Common myeloid progenitor, CD34-positive (primary cell): ENCODE measurements around the gene SLC6A17.

Experiments
- CTCF ChIA-PET: fragments of 350-600 bp; sonication (Branson Sonifier 250); formaldehyde crosslinking; loops from one replicate; lab custom pipeline; 2021; ENCODE audit warnings: antibody characterized with exemption; lab: Charles Lee
- POLR2A ChIA-PET: fragments of 350-600 bp; sonication (Branson Sonifier 250); formaldehyde crosslinking; loops from one replicate; lab custom pipeline; 2021; ENCODE audit warnings: antibody characterized with exemption; lab: Charles Lee
- DNase-seq, 3 donors: peaks; one replicate each; pipeline versions ENCODE4 v3.0.0 to v3.0.0-alpha.2; 2013
- H3K27ac ChIP-seq, 2 experiments: 1 replicate in 1 of 2; 2 replicates in 1 of 2; pipeline ENCODE4 v1.7.0; 2013; ENCODE audit warnings: inconsistent platforms in 2 of 2, low read length in 2 of 2, mild to moderate bottlenecking in 2 of 2, low read depth in 1 of 2, moderate library complexity in 1 of 2; ENCODE audit not compliant: severe bottlenecking in 2 of 2, insufficient read depth in 1 of 2, poor library complexity in 1 of 2
- H3K27me3 ChIP-seq, 5 experiments: replicated peaks in 2 of 5; 1 replicate in 3 of 5; 2 replicates in 2 of 5; pipeline versions ENCODE4 v1.6.1 to v1.7.0; 2013; ENCODE audit warnings: low read length in 4 of 5, mild to moderate bottlenecking in 2 of 5, moderate library complexity in 2 of 5, inconsistent platforms in 1 of 5; ENCODE audit not compliant: insufficient read depth in 5 of 5, control insufficient read depth in 4 of 5
- H3K36me3 ChIP-seq, 4 experiments: 1 replicate in 2 of 4; 2 replicates in 2 of 4; pipeline versions ENCODE4 v1.6.1 to v1.7.0; 2013; ENCODE audit warnings: low read length in 3 of 4, control low read depth in 1 of 4, mild to moderate bottlenecking in 1 of 4; ENCODE audit not compliant: control insufficient read depth in 4 of 4, insufficient read depth in 4 of 4
- H3K4me1 ChIP-seq, 4 experiments: 1 replicate in 3 of 4; 2 replicates in 1 of 4; pipeline versions ENCODE4 v1.6.1 to v1.7.1; 2013; ENCODE audit warnings: low read length in 3 of 4, mild to moderate bottlenecking in 3 of 4, control low read depth in 1 of 4, inconsistent platforms in 1 of 4, moderate library complexity in 1 of 4; ENCODE audit not compliant: control insufficient read depth in 4 of 4, insufficient read depth in 4 of 4; ENCODE audit errors: control extremely low read depth in 1 of 4
- H3K4me3 ChIP-seq, 7 experiments: 1 replicate in 4 of 7; 2 replicates in 3 of 7; pipeline versions ENCODE4 v1.5.1 to v1.7.0; 2013; ENCODE audit warnings: mild to moderate bottlenecking in 7 of 7, low read length in 6 of 7, moderate library complexity in 6 of 7, inconsistent platforms in 2 of 7, low read depth in 2 of 7, control low read depth in 1 of 7; ENCODE audit not compliant: insufficient read depth in 4 of 7, control insufficient read depth in 1 of 7; ENCODE audit errors: extremely low read depth in 1 of 7
- H3K9me3 ChIP-seq, 5 experiments: 1 replicate in 4 of 5; 2 replicates in 1 of 5; pipeline versions ENCODE4 v1.6.1 to v1.7.1; 2013; ENCODE audit warnings: low read length in 4 of 5, mild to moderate bottlenecking in 2 of 5, inconsistent platforms in 1 of 5, low read depth in 1 of 5, moderate library complexity in 1 of 5; ENCODE audit not compliant: control insufficient read depth in 4 of 5, insufficient read depth in 2 of 5; ENCODE audit errors: control extremely low read depth in 1 of 5
- WGBS: methylation state at CpG from one replicate; pipeline ENCODE4 v1.1.5; 2013; ENCODE audit not compliant: insufficient coverage; 5-methylcytosine and 5-hydroxymethylcytosine counted together

Gene SLC6A17

GRCh38 chr1:110160538-110161100 lies 10.3 kb downstream of the SLC6A17 start:
- Histone ChIP-seq H3K27ac (no peak overlapping the region), H3K9me3 (no peaks in the 10 kb centered on the region), H3K27me3 (peaks cover 0 to 14% (median 8%) of the 10 kb centered on the region in 5 experiments), H3K36me3 (no peaks in the 10 kb centered on the region), H3K4me1 (peaks cover 0 to 5% (median 2%) of the 10 kb centered on the region in 4 experiments), H3K4me3 (no peak overlapping the region)
- 55% methylated on average over 8 of the region's 10 CpGs for WGBS
- CTCF ChIA-PET = interaction anchor here (0.9 to 1.2 kb wide), 2 partner anchors 8 to 31 kb away, joined by 3 read pairs; no protein-coding TSS in a partner anchor
- POLR2A ChIA-PET = no interaction called here
- DNase-seq = peak in 2 of 3 donors; percentile 14 to 17

- no peaks in the 10 kb centered on the region for H3K36me3 ChIP-seq
- ChIA-PET POLR2A (interaction anchor here (0.6 kb wide), 1 partner anchor 116 kb away, joined by 3 read pairs; no protein-coding TSS in a partner anchor), CTCF (interaction anchor here (0.9 to 1.2 kb wide), 3 partner anchors 8 to 31 kb away, joined by 3 read pairs; no protein-coding TSS in a partner anchor)
- peaks cover 0 to 14% (median 6%) of the 10 kb centered on the region in 5 experiments for H3K27me3 ChIP-seq
- no peak overlapping the region for H3K27ac ChIP-seq
- peaks cover 0 to 5% (median 2%) of the 10 kb centered on the region in 4 experiments for H3K4me1 ChIP-seq
- no peak overlapping the region for H3K4me3 ChIP-seq
- DNase-seq = no peak
- no CpG with 5 or more reads among the region's 3 CpGs for WGBS
- no peaks in the 10 kb centered on the region for H3K9me3 ChIP-seq
Measured at GRCh38 chr1:110161165-110161564, 10.9 kb downstream of the SLC6A17 start.

- Histone ChIP-seq H3K27me3 (peaks cover 0 to 14% (median 0%) of the 10 kb centered on the region in 5 experiments), H3K9me3 (no peaks in the 10 kb centered on the region), H3K36me3 (no peaks in the 10 kb centered on the region), H3K4me1 (peaks cover 0 to 5% (median 2%) of the 10 kb centered on the region in 4 experiments), H3K27ac (no peak overlapping the region), H3K4me3 (no peak overlapping the region)
- ChIA-PET CTCF (interaction anchor here (1.0 to 2.3 kb wide), 3 partner anchors 9 to 15 kb away, joined by 3 to 7 read pairs (median 3); no protein-coding TSS in a partner anchor), POLR2A (interaction anchor here (0.5 to 0.6 kb wide), 2 partner anchors 16 to 116 kb away, joined by 3 read pairs; no protein-coding TSS in a partner anchor)
- 99% methylated on average over 9 of the region's 11 CpGs for WGBS
- no peak for DNase-seq
Measured at GRCh38 chr1:110161849-110162248, 11.6 kb downstream of the SLC6A17 start.

GRCh38 chr1:110163591-110163990 lies 13.3 kb downstream of the SLC6A17 start:
- Histone ChIP-seq H3K4me1 (peaks cover 0 to 5% (median 2%) of the 10 kb centered on the region in 4 experiments), H3K9me3 (no peaks in the 10 kb centered on the region), H3K4me3 (no peak overlapping the region), H3K36me3 (no peaks in the 10 kb centered on the region), H3K27me3 (peaks cover 0 to 9% (median 0%) of the 10 kb centered on the region in 5 experiments), H3K27ac (no peak overlapping the region)
- 40% methylated on average over 7 of the region's 7 CpGs for WGBS
- DNase-seq = no peak
- CTCF ChIA-PET = interaction anchor here (1.0 to 2.3 kb wide), 4 partner anchors 8 to 104 kb away, joined by 3 to 7 read pairs (median 4); partner anchors contain the start of gene SLC6A17
- POLR2A ChIA-PET = no interaction called here

GRCh38 chr1:110164725-110165350 lies 14.5 kb downstream of the SLC6A17 start:
- CTCF ChIA-PET = interaction anchor here (1.3 to 1.7 kb wide), 2 partner anchors 9 to 15 kb away, joined by 3 to 5 read pairs; no protein-coding TSS in a partner anchor
- WGBS = 87% methylated on average over 10 of the region's 10 CpGs
- Histone ChIP-seq H3K27ac (no peak overlapping the region), H3K9me3 (no peaks in the 10 kb centered on the region), H3K4me1 (peaks cover 0 to 5% (median 2%) of the 10 kb centered on the region in 4 experiments), H3K27me3 (peaks cover 0 to 2% (median 0%) of the 10 kb centered on the region in 5 experiments), H3K4me3 (no peak overlapping the region), H3K36me3 (no peaks in the 10 kb centered on the region)
- POLR2A ChIA-PET = no interaction called here
- DNase-seq = no peak

- WGBS = 94% methylated on average over 6 of the region's 6 CpGs
- Histone ChIP-seq H3K4me1 (no peaks in the 10 kb centered on the region), H3K4me3 (no peak overlapping the region), H3K36me3 (no peaks in the 10 kb centered on the region), H3K27ac (no peak overlapping the region), H3K27me3 (peaks cover 0 to 2% (median 0%) of the 10 kb centered on the region in 5 experiments), H3K9me3 (no peaks in the 10 kb centered on the region)
- DNase-seq = no peak
- ChIA-PET POLR2A (no interaction called here), CTCF (interaction anchor here (1.7 kb wide), 1 partner anchor 14 kb away, joined by 5 read pairs; no protein-coding TSS in a partner anchor)
Measured at GRCh38 chr1:110165761-110166231, 15.5 kb downstream of the SLC6A17 start.
